HG02759 (cell line): ENCODE data around the gene TPTE.
"Not testable (repeated sequence)": the region's sequence is repeated elsewhere in the genome, so short reads cannot be mapped to it uniquely, and the experiment has no call there.

Experiments
- ATAC-seq: cut with Tn5 transposase; IDR thresholded peaks from one replicate; pipeline ENCODE4 v1.9.1; 2021; ENCODE audit warnings: mild to moderate bottlenecking, moderate library complexity; ENCODE audit not compliant: unreplicated experiment

The TPTE gene

DNA sequence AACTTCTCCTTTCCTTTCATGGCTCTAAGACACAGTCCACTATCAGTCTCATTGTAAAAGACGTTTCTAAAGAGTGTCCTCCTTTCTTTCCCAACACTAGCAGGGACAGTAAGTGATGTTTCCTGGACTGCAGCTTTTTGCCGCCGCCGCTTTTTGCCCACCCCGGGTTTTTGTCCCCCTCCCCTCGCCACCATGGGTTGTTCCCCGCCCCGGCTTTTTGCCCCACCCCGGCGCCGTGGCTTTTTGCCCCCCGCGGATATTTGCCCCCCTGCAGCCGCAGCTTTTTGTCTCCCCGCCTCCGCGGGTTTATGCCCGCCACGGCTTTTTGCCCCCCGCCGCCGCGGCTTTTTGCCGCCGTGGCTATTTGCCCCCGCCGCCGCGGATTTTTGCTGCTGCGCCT lies 95.2 kb downstream of the TPTE start:
- no peak for ATAC-seq

- ATAC-seq: not testable (repeated sequence)
These were observed 95.9 kb downstream of the TPTE start for GRCh38 chr21:10617133-10617752.

- no peak for ATAC-seq
These were observed 106.0 kb downstream of the TPTE start for GRCh38 chr21:10627316-10627863.

DNA sequence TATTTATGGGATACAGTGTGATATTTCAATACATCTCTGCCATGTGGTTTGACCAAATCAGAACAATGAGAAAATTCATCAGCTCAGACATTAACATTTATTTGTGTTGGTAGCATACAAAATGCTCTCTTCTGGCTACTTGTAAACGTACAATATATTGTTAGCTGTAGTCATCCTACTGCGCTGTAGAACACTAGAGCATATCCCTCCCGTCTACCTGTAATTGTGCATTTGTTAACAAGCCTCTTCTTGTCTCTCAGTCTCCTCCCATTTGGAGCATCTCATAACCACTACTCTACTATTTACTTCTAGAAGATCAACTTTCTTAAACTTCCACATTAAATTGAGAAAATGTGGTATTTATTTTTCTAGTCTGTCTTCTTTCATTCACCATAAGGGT lies 107.9 kb downstream of the TPTE start:
- not testable (repeated sequence) for ATAC-seq

GRCh38 chr21:10630829-10631228 lies 109.4 kb downstream of the TPTE start:
- not testable (repeated sequence) for ATAC-seq

DNA sequence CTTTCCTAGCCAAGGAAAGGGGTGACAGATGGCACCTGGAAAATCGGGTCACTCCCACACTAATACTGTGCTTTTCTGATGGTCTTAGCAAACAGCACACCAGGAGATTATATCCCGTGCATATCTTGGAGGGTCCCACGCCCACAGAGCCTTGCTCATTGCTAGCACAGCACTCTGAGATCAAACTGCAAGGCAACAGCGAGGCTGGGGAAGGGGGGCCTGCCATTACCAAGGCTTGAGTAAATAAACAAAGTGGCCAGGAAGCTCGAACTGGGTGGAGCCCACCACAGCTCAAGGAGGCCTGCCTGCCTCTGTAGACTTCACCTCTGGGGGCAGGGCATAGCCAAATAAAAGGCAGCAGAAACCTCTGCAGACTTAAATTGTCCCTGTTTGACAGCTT lies 109.9 kb downstream of the TPTE start:
- ATAC-seq: not testable (repeated sequence)

DNA sequence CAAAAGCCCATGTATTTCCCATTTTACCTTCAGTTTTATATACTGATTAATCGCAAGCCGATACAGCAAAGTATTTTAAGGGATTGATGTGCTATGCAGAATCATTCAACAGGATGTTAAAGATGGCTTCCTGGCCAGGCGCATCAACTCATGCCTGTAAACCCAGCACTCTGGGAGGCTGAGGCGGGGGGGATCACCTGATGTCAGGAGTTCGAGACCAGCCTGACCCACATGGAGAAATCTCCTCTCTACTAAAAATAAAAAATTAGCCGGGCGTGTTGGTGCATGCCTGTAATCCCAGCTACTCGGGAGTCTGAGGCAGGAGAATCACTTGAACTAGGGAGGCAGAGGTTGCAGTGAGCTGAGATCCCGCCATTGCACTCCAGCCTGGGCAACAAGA lies 116.8 kb downstream of the TPTE start:
- not testable (repeated sequence) for ATAC-seq

DNA sequence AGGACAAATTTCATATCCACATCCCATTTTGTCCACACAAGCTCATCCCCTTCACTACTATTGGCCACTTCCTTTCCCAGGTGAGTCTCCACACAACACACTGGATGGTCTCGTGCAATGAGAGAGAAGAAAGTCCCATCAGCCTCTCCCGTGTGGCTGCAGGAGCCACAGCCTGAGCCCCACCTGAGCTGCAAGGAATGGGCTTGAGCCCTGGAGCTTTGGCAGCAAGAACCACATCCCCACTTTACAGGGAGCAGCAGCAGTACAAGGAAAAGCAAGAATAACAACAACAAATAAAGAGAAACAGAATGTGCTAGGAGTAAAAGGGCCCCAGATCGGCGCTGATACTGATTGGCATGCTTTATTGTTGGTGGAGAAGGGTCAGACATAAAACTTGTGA lies 117.7 kb downstream of the TPTE start:
- ATAC-seq: no peak

GRCh38 chr21:10639746-10640145 lies 118.4 kb downstream of the TPTE start:
- not testable (repeated sequence) for ATAC-seq

DNA sequence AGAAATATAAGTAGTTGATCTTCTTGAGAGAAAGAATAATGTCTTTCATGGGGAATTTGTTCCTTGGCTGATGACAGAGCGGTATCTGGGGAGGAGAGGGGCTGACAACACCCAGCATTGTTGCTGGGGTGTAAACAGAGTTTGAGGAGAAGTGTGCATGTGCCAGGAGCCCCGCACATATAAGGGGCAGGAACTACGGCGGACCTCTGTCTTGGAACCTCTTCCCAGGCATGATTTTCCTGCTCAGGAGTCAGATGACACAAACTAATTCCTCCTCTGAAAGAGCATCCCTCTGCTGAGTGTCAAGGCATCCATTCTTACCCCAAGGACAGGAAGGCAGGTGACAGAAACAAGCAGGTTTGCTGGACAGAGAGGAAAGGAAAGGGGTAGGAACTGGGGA lies 119.1 kb downstream of the TPTE start:
- ATAC-seq: no peak

DNA sequence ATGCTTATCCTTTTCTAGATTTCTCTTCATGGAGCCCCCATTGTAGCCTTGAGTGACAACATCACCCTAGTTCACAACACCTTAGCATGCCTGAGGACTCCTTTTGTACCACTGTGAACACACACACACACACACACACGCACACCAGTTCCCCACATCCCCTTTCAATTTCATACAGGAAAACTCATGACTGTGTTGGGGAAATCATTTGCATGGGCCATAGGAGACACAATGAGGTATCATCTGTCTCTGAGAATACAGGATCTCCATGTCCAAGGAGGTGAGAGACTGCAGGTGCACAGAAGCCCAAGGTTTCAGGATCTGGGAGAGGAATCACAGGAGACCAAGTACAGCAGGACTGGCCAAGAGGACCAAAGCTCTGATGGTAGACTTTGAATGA lies 119.7 kb downstream of the TPTE start:
- no peak for ATAC-seq

- not testable (repeated sequence) for ATAC-seq
These were observed 124.3 kb downstream of the TPTE start for GRCh38 chr21:10645667-10646066.

DNA sequence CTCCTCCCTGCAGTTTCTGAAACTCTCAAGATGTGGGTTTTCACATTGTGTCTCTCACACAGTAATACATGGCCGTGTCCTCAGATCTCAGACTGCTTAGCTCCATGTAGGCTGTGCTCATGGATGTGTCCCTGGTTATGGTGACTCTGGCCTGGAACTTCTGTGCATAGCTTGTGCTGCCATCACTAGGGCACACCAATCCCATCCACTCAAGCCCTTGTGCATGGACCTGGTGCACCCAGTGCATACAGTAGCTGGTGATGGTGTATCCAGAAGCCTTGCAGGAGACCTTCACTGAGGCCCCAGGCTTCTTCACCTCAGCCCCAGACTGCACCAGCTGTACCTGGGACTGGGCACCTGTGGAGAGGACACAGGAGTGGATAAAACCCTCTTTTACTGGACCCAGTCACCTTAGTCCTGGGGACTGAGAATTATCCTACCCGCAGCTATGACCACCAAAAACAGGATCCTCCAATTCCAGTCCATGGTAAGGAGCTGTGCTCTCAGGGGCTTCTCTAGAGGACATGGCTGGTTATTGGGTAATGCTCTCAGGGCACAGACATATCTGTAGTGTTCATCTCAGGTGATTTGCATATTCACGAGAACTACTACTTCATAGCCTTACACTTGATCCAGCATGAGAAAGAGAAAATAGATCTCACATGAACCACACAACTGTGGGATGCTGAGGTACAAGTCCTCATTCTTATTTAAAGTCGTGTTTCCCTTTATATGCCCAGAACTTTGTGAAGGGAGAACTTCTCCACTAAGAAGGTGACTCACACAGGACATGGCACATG lies 128.2 kb downstream of the TPTE start:
- ATAC-seq: not testable (repeated sequence)

GRCh38 chr21:10650297-10650696 lies 128.9 kb downstream of the TPTE start:
- ATAC-seq: not testable (repeated sequence)
